ENCODE data around the gene ADCY9. TPM values are rescaled to one million over a fixed set of nuclear protein-coding genes. Genes with fewer than 3 reads are reported as not detected.

Gene ADCY9
- total RNA-seq, 1 experiment from 2014 or later = 4.7 TPM

- TF ChIP-seq CTCF (conservative IDR thresholded peaks at IDR 0.05) = no peak
- Histone ChIP-seq H3K27me3 (ENCODE audit: insufficient read depth, low read length) (no peaks in the 10 kb centered on the region), H3K23me2 (ENCODE audit: insufficient read length, low read depth, low read length, poor library complexity, severe bottlenecking) (no peaks in the 10 kb centered on the region), H2BK120ac (ENCODE audit: low read depth, low read length, poor library complexity, severe bottlenecking) (no peak overlapping the region), H3K79me1 (ENCODE audit: insufficient read depth, low read depth, low read length, poor library complexity, severe bottlenecking) (no peaks in the 10 kb centered on the region), H3T11ph (ENCODE audit: low read length) (no peak overlapping the region), H2AFZ (ENCODE audit: low read length) (no peak overlapping the region), H3K56ac (ENCODE audit: insufficient read length, low read depth, low read length) (no peak overlapping the region), H3K14ac (ENCODE audit: insufficient read depth, low read length) (no peak overlapping the region), H3K9me3 (ENCODE audit: control insufficient read depth, low read depth, low read length) (no peaks in the 10 kb centered on the region), H4K20me1 (ENCODE audit: control insufficient read depth, insufficient read depth, insufficient read length) (no peaks in the 10 kb centered on the region), H3K23ac (ENCODE audit: insufficient read length, low read depth, low read length) (no peak overlapping the region), H3K4ac (ENCODE audit: low read depth, low read length) (no peak overlapping the region), H3K9ac (ENCODE audit: extremely low read depth, insufficient read length, low read length) (no peak overlapping the region), H2BK12ac (ENCODE audit: insufficient read length, low read depth, low read length) (no peak overlapping the region), H3K27ac (ENCODE audit: insufficient read length, low read depth, low read length) (no peak overlapping the region), H2BK5ac (ENCODE audit: insufficient read length, low read length) (no peak overlapping the region), H3K18ac (ENCODE audit: insufficient read length, low read depth, low read length) (no peak overlapping the region), H3K4me1 (ENCODE audit: insufficient read depth, low read length) (no peaks in the 10 kb centered on the region), H2BK20ac (ENCODE audit: low read depth, low read length, poor library complexity, severe bottlenecking) (peak overlapping the region; percentile 60), H2BK15ac (ENCODE audit: low read depth, low read length) (no peak overlapping the region), H4K5ac (ENCODE audit: insufficient read length, low read depth, low read length) (no peak overlapping the region), H3K79me2 (ENCODE audit: insufficient read depth, low read length) (no peaks in the 10 kb centered on the region), H2AK5ac (ENCODE audit: insufficient read length, low read length) (no peak overlapping the region), H3K4me2 (ENCODE audit: insufficient read depth, insufficient read length, low read length) (no peak overlapping the region), H4K91ac (ENCODE audit: insufficient read length, low read depth, low read length) (no peak overlapping the region), H4K8ac (replicated peaks; ENCODE audit: insufficient read length, low read depth, low read length) (no peak overlapping the region)
- H3K4me1 Mint-ChIP-seq = peaks cover 9 to 10% of the 10 kb centered on the region in 2 experiments
- no peaks in the 10 kb centered on the region for H3K36me3 Mint-ChIP-seq (ENCODE audit: insufficient read depth in 1 of 3, low read depth in 3 of 3)
- no peaks in the 10 kb centered on the region; the same call in 1 of the 2 replicates for H3K27me3 Mint-ChIP-seq (ENCODE audit: low read depth)
- no peak overlapping the region for H3K27ac Mint-ChIP-seq
- no peaks in the 10 kb centered on the region for H3K9me3 Mint-ChIP-seq
- no peak for DNase-seq
- H3K4me3 Mint-ChIP-seq = no peak overlapping the region
- WGBS (ENCODE audit: extremely low coverage, insufficient read length, low lambda C conversion rate) = no CpG with 5 or more reads among the region's 4 CpGs
Measured at GRCh38 chr16:4098501-4098900, 17.7 kb downstream of the ADCY9 start.

All from H9 (cell line).